Left ventricle myocardium superior (tissue), 1 donor: ENCODE results near the gene DPP6. TPM values are rescaled to one million over a fixed set of nuclear protein-coding genes. Genes with fewer than 3 reads are reported as not detected.

Source experiments
- ATAC-seq: fragments of 200-7000 bp; cut with Tn5 transposase; one replicate; pipeline ENCODE4 v1.9.1; 2020; ENCODE audit warnings: mild to moderate bottlenecking, moderate library complexity
- DNase-seq: peaks from one replicate; pipeline ENCODE4 v3.0.0-alpha.2; 2020
- intact Hi-C: fragments of 100-400 bp; cut with micrococcal nuclease; formaldehyde crosslinking; loops from one replicate; pipeline ENCODE4 v1.11.0; 2022
- total RNA-seq: library from RNA; stranded (reverse); fragmentation: NEBNext Ultra II Directional; extraction: Animal tissue kit (Norgen Biotek cat#: 25700); gene quantifications from one replicate; pipeline ENCODE4 v1.2.1, GENCODE V29; 2021
- donor health status: DM: no; HTN: yes; CAD: no; lungs with severe emphysema.

DPP6 gene
- total RNA-seq, 1 donor from 2014 or later, result not detected

DNA sequence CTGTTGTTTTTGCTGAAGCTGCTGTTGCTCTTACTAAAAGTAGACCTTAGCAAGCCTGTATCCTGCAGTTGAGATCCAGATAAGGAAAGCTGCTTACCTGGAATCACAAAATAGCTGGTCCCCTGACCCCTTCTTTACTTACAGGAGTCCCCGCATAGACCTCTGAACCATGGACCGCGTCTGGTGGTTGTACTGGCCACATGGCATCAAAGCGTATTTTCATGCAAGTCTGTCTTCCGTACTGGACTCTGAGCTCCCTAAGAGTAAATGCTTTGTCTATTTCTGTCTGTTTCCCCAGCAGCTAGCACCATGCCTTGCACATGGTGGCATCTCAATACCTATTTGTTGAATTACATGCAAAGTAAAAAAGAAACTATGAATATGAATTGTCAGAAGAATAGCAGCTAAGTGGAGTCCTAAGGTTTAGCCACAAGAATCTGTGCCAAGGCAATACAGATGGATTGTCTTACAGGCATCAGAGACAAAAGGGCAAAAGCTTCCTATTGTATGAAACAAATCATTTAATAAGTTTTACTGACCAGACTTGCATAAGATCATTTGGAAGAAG, 791.6 kb downstream of the DPP6 start:
- DNase-seq (no peak), ATAC-seq (no peak)
- intact Hi-C loops, result no loop called here

DNA sequence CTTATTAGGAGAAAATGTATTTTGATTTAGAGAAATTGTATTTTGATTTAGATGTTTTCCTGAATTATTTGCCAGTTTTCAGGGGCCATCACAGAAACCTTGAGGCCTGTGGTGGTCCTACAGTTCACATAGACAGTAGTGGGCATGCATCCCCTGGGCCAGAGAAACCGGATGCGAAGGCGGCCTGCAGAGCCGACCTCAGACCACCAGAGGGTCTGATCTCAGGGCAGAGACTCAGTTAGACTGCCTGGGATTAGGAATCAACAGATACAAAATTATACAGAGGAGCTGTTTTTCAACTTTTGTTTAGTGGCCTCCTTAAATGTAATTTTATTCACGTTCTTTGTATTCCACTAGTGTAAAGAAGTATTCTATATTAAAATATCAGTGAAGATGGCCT, 792.3 kb downstream of the DPP6 start:
- intact Hi-C loops, result no loop called here
- ATAC-seq (no peak), DNase-seq (no peak)

DNA sequence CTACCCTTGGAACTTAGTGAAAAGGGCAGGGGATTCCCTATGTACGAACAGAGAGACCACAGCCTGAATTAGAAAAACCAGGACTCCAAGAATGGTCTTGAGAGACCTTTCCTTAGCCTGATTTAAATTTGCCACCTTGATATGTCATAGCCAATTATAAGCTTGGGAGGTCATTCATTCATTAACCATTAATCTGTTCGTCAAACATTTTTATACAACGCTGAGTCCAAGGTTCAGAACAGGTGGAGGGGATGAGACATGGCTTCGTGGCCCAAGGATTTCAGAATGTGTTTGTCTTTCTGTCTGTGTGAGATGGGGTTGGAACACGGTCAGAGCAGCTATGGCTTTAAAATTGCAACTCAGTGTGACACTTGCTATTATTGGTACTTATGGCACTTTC, 792.8 kb downstream of the DPP6 start:
- DNase-seq, result no peak
- ATAC-seq, result no peak
- intact Hi-C loops, result no loop called here

DNA sequence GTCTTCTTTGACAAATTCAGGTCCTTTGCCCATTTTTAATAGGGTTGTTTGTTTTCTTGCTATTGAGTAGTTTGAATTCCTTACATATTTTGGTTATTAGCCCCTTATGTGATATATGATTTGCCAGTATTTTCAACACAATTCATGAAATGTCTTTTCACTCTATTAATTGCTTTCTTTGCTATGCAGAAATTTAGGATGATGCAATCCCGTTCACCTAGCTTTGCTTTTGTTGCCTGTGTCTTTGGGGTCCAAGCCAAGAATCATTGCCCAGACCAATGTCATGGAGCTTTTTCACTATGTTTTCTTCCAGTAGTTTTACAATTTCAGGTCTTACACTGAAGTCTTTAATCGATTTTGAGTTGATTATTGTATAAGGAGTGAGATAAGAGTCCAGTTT, 796.3 kb downstream of the DPP6 start:
- ATAC-seq (no peak), DNase-seq (no peak)
- intact Hi-C loops, result no loop called here

DNA sequence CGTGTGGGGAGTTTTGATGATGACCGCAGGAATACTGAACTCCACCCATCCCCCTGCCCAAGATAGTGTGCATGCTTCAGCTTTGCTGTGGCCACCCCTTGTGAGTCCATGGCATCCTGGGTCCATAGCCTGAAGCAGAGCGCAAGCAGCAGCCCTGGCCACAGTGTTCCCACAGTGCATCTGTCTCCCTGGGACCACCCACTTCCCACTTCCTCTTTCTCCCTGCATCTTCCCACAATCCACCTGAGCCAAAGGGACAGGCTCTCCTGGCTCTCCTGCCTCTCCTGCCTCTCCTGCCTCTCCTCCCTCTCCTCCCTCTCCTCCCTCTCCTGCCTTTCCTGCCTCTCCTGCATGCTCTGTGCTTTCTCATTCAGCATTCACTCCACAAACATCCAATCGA, 800.0 kb downstream of the DPP6 start:
- intact Hi-C loops, result no loop called here
- DNase-seq (no peak), ATAC-seq (no peak)

DNA sequence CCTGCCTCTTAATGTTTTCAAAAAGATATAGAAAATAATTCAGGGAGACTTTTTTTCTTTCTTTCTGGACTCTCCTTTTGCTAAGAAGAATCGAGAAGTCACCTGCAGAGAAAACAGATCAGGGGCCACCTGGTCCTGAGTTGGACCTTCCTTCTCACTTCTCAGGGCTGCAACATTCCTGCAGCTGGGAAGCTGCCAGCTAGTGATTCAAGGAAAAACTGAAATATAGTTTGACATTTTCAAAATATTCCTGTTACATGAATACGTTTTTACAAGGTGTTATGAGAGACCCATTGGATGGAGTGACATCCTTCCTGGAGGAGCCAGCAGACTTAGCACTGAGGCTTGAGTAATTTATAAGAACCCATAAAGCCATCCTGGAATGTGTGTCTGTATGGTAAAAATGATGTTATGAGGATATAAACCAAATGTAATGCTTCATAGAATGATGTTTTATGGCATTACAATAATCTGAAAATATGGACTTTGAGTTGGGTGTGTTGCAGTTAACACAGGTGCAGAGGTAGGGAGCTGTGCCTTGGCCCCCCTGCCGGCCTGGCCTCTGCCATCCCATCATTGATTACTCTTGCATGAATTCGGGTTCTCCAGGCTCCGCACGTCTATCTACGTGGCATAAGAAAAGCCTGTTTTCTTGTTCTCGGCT, 801.0 kb downstream of the DPP6 start:
- no peak for ATAC-seq
- DNase-seq, result no peak
- intact Hi-C loops, result no loop called here

DNA sequence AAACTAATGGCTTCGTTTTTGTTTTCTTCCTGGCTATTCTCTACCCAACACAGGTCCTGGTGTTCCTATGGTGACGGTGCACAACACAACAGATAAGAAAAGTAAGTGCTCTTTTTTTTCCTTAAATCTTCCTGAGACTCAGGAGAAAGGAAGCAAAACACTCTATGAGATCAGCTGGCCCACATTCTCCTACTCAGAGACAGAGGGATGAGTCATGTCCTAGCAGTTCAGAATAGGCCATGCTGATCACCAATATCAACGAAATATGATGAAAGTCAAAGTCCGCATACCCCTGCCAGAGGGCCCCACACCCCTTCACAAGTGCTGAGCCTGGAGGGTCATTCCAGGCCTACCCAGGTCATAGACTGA, 801.5 kb downstream of the DPP6 start:
- no peak for ATAC-seq
- no peak for DNase-seq
- intact Hi-C loops, result no loop called here

DNA sequence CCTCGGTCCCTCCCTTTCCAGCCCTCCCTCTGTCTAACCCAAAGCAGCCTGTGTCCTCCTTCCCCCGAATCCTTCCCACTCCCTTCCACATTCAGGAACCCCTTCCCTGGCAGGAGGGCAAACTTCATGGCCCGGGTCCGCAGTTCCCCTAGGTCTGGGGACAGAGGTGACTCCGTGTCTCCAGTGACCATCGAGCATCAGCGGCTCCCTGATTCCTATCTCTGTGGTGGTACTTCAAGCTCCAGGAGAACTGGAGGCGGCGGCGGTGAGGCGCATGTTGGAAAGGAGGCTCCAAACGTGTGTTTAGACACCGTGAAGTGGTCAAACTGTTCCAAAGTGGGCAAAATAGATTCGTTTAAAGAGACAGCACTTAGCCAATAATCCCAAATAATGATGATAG, 802.6 kb downstream of the DPP6 start:
- no peak for ATAC-seq
- intact Hi-C loops, result no loop called here
- no peak for DNase-seq

DNA sequence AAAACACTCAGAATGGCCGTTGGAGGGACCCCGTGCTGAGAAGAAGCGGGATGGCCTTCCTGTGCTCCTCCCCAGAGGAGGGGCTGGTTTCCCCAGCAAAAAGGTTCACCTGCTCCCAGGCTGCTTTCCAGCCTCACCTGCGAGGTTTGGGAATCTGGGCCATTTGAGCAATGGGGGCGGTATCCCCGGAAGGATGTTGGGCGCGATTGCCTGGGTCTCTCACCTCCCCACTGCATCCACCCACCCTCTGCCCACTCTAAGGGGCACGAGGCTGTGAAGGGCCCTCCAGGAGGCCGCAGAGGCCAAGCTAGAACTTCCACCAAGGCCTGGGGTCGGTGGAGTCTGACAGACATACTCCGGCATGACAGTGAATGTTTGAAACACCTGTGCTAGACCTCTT, 803.2 kb downstream of the DPP6 start:
- DNase-seq (no peak), ATAC-seq (no peak)
- intact Hi-C loops, result no loop called here

DNA sequence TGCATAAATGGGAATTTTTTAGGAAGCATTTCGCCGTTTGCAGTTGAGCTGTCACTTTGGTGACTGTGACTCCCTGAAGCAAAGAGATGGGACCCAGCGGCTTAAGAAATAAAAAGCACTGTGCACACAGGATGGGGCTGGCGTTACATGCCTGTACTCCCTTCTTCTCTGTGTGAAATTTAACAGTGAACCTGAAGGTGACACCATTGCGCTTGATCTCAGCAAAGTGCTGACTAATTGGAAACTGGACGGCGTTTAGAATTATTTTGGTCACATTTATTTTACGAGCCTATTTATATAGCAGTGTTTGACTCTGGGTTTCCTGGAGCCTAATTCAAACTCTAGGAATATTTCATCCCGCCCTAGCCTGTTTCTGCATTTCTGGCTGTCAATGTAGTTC, 804.5 kb downstream of the DPP6 start:
- intact Hi-C loops, result no loop called here
- ATAC-seq, result no peak
- DNase-seq, result no peak

DNA sequence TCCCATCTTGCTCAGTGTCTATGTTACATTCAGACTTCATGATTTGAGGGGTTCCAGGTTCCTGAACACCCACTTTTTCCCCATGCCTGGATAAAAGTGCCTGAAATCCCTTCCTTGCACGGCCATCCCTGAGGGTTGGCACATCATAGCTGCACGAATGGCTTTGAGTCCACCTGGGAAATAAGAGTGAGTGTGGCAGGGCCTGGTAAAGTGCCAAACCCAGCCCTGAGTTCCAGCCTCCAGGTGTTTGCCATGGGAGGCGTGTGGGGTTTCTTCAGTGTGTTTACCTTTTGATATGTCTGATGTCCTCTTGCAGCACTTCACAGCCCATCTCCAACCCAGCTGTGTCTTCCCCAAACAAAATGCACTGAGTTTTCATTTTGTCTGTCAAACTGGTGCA, 805.0 kb downstream of the DPP6 start:
- ATAC-seq, result no peak
- intact Hi-C loops, result no loop called here
- DNase-seq, result no peak

DNA sequence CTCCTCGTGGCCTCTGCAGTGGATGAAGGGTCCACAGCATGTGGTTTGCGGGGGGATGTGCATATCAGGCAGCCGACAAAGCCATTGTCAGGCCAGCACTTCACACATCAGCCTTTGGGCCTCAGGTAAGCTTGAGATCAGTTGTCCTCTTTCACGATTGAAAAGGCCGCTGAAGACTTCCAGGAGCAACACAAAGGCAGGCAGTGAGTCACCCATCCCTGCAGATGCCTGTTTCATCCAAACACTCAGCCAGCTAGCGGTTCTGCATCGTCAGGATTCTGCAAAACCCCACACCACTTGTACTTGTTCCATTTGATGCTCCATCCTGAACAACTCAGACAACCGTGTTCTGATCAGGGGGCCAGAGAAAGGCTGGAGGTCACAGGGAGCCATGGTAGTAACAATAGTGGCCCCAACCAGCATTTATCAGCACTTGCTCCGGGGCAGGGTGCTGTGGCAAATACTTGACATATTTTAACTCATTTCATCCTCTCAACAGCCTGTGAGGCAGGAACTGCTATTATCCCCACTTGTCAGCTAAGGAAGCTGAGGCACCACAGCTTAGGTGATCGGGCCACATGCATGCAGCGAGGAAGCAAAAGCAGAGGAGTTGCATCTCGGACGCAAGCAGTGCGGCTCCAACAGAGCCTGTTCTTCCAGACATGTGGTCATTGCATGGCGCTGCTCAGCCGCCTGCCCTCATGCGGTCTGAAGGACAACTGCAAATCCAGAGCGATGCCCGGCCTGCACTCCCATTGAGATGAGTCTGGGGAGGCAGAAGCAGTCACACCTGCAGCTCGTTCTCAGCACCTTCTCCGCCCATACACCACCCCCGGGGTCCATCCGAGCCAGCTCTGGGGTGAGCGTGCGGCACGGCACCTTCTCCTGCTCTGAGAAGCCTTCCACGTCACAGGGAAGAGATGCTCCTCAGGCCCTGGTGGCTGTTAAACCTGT, 805.8 kb downstream of the DPP6 start:
- DNase-seq (no peak), ATAC-seq (no peak)
- intact Hi-C loops, result no loop called here

DNA sequence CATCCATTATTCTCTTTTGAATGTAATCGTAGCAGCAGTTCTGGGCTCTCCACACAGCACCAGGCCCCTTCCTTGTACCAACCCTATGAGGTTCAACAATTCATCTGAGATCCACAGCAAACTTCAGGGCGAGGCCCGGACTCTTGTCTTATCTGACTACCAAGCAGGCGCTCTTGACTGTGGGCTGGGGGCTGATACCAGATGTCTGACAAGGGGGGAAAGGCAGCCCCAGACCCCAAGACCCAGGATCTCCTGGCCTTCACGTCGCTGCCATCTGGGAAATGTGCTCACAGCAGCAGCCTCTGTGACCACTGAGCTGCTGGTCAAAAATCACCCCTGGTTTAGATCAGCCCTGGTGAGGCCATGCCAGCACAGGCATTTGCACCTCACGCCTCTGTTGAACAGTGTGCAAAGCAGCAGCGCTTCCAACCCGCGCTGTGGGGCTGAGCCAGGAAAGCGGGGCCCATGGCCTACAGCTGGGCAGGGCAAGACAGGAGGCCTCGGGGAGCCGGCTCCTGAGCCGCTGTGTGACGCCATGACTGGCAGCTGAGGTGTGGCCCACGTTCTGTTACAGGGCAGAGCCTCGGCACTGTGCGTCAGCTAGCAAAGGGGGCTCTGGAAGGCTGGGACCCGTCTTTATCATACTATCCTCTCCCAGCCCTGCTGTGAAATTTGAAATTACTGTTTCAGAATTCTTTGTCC, 806.8 kb downstream of the DPP6 start:
- intact Hi-C loops, result no loop called here
- DNase-seq (no peak), ATAC-seq (no peak)

DNA sequence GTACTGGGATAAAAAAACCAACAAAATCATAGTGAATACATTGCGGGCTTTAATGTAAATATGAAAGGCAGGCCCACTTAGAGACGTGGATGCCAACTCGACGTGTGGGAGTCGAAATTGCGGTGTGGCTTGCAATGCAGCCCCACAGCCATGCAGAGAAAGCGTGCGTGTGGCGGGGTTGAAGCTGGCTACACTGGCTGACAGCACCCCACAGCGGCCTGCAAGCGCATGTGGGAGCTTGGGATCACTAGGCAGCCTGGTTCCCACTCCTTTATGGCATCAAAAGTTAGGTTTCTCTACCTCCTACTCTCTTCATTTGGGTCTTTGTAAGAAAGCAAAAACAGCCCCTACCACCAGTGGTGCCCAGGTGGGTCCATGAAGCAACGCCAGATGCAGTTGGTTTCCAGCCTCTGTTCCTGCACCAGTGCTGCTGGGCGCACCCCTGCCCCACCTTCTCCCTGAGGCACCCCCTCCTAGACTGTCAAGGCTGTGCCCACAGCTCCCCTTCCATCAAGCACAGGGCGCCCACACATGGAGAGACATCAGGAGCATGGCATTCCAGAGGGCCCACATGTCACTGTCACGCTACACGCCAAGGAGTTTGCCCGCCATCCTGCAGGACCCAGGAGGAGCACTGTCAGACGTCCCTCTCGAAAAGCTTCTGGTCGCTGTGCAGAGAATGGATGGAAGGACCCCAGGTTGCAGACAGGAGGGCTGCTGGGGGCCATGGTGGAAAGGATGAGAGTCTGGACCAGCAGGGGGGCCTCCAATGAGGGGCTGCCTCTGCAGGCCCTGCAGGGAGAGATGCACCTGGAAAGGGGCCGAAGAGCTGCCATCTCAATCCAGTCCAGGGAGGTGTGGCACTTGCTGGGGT, 807.8 kb downstream of the DPP6 start:
- ATAC-seq, result no peak

DNA sequence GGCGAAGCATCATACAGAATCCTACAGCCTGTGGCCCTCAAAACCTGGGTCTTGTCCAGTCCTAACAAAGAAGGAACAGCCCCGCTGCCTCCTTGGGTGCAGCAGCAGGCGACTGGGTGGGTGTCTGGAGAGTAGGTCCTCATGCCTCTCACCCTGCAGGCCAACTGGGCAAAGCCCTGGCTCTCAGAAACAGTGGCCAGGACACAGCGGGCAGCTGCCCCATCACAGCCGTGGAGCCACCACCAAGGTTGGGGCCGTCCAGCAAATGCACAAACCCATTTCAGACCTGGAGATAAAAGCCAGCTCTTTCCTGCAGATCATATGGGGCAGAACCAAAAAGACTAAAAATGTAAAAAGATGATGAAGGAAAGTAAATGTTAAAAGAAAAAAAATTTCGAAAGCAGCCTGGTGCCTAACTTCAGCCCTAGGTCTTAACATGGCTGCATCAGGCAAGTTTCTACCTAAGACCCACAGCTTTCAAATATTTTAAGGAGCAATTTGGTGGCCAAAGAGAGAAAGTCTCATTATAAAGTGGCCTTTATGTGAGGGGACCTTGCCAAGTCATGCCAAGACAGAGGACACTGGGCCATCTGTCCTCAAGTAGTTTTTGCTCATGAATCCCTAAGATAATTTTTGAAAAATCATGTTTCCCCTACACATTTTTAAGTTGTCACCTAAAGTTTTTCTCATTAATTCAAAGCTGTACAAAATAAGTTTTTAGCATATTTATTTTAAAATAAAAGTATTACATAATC, 808.6 kb downstream of the DPP6 start:
- DNase-seq (no peak), ATAC-seq (no peak)

More for the DNA sequence above, 807.8 kb downstream of the DPP6 start:
- intact Hi-C loops, result no loop called here
- DNase-seq, result no peak

DNA sequence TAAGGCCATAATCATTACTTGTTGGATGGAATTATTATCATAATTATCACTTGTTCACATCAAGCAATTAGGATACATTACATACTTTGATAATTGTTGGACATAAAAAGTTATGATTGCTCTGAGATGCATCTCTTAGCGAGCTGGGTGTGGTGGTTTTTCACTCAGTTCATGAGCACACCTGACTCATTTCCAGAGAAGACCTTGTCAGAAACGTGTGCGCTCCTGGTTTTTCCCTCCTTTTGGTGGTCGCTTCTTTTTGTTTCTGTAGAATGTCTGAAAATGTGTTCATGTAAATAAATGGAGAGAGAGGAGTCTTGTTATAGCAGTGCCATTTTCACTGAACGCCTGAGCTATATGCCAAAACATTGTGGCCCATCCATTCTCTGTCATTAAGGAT, 809.4 kb downstream of the DPP6 start:
- ATAC-seq, result no peak
- no peak for DNase-seq
- intact Hi-C loops, result no loop called here

More for the DNA sequence above, 808.6 kb downstream of the DPP6 start:
- intact Hi-C loops, result no loop called here

DNA sequence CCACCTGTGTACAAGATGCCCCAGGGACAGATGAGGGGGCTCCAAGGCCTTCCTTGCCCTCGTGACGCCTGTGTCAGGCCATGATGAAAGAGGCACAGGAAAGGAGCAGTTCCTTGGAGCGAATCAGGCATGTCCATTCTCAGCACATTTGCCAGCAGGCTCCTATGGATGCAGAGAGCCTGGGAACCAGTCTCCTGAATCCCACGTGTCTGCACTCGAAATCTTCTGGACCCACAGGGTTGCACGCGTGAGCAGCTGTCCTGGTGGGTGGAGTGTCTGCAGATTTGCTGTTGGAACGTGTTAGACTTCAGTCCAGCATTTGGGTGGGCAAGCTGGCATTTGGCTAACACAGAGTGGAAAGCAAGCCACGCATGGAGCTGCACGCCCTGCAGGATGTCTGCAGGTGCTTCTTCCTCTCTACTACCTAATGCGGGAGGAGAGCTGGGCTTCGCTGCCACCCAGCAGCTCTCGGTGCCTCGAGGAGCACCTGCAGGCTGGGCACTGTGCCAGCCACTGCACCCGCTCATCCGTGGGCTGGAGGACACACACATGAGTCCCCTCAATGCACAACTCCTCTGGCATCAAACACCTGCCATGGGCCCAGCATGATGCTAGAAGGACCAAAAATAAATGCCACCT, 810.1 kb downstream of the DPP6 start:
- ATAC-seq (no peak), DNase-seq (no peak)
- intact Hi-C loops, result no loop called here
